SKM-1 treated with dmso at 0.1 percent for 144 hours (cell line): ENCODE measurements around the gene GPR62.

ENCODE experiments used
- DNase-seq: peaks from one replicate; lab custom pipeline; 2025; ENCODE audit not compliant: unreplicated experiment; lab: John Stamatoyannopoulos, UW

Gene GPR62

DNA sequence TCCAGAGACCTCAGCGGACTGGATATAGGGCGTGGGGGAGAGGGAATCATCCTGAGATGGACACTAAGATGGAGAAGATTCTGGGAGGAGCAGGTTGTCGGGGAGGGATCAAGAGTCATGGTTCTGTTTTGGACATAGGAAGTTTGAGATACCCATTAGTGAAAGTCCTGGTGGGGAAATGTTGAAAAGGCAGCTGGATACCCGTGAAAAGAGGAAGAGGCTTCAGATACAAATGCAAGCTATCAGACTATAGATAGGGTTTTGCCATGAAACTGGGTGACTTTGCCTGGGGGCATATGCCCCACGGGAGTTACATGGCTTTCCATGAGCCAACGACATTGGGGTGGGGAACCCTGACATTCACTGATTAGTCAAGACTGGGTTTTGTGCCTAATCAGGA, 1.1 kb upstream of the GPR62 start:
- peak; percentile 80 for DNase-seq

DNA sequence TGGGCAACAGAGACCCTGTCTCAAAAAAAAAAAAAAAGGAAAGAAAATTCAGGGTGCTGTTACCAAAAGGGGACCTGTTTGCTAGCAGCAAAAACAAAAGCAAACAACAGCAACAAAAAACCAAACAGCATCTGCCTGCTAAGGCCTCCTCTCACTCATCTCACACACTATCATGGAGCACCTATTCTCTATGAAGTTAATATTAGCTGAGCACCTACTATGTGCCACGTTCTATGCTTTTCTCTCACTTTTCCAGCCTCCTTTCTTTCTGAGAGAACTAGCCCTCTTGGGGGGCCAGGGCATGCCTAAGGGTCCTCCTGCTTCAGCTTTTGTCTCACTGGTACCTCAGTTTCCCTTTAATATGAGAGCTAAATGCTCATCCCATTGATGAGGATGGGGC, 468 bp upstream of the GPR62 start:
- DNase-seq, result no peak

DNA sequence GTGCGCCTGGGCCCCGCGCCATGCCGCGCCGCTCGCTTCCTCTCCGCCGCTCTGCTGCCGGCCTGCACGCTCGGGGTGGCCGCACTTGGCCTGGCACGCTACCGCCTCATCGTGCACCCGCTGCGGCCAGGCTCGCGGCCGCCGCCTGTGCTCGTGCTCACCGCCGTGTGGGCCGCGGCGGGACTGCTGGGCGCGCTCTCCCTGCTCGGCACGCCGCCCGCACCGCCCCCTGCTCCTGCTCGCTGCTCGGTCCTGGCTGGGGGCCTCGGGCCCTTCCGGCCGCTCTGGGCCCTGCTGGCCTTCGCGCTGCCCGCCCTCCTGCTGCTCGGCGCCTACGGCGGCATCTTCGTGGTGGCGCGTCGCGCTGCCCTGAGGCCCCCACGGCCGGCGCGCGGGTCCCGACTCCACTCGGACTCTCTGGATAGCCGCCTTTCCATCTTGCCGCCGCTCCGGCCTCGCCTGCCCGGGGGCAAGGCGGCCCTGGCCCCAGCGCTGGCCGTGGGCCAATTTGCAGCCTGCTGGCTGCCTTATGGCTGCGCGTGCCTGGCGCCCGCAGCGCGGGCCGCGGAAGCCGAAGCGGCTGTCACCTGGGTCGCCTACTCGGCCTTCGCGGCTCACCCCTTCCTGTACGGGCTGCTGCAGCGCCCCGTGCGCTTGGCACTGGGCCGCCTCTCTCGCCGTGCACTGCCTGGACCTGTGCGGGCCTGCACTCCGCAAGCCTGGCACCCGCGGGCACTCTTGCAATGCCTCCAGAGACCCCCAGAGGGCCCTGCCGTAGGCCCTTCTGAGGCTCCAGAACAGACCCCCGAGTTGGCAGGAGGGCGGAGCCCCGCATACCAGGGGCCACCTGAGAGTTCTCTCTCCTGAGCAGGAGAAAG, 951 bp downstream of the GPR62 start:
- DNase-seq, result no peak

DNA sequence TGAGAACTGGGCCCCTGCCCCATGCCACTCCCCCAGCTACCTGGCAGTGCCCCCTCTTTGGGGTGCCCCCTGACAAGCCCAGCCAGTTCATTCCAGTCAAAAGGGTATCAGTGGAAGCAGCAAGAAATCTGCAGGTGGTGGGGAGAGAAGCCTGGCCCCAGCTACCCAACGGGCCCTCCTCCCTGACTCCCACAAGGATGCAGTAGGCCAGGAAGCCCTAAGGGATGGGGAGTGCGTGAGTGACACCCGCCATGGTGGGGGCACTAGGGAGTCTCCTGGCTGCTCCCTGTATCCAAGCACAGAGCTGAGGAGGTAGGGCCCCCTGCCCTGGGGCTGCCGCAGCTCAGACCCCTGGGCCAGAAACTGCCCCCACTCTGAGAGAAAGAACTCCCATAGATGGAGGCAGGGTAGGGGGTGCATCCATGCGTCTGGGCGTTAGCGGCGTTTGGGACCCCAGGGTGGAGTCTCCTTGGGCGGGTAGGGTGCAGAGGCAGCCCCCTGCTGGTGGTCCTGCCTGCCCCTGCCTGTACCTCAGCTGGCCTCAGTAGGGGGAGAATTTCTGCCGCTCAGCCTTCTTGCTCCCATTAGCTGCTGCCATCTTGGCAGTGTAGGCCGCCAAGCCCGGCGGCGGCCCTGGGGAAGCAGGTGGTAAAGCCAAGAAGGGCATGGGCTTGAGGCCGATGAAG, 2.5 kb downstream of the GPR62 start:
- DNase-seq, result no peak

DNA sequence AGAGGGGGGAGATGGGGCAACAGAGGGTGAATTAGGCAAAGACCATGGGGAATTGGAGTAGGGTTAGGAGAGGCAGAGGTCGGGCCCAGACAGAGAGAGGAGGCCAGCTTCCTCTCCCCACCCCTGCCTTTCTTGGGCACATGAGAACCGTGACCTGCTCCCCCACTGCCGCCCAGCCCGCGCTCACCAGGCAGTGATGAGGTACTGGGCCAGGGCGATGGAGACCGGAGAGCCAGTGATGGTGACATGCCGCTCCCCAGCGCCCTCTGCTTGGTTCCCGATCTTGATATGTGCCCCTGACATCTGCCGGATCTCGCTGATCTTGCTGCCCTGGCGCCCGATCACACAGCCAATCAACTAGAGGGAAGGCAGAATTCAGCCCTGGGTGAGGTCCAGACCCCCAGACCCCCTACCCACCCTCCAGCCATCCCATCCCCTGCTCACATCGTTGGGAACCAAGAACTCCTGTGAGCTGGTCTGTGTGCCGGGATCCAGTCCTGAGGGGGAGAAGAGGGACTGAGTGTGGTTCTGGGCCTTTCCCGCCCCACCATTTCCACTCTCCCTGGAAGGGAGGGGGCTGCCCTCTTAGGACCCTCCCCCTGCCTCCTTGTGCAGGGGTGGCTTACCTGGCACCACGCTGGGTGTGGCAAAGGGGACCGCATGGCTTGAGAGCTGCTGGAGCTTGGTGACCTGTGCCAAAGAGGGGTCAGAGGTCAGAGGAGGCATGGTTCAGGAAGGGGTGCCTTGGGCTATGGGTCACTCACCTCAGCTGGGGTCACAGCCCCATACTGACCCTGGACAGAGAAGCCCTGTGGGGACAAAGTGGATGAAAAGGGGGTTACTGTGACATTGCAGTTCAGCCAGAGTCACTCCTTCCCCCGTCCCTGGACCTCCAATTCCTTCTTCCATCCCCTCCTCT, 3.7 kb downstream of the GPR62 start:
- no peak for DNase-seq

DNA sequence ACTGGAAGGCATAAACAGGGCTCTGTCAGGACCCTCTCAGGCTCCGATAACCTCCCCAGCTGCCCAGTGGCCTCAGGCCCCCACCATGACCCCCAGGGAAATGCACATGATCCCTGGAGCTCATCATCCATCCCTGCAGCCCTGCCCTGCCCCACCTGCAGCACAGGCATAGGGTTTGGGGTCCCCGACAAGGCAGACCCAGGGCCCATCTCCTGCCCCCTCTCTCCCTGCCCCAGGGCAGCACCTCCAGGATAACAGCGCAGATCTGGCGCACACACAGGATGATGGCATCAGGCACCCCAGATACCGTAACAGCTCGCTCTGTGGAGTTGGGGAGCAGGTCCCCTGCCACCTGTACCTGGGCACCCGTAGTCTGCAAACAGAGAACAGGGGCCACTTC, 4.5 kb downstream of the GPR62 start:
- DNase-seq, result no peak

DNA sequence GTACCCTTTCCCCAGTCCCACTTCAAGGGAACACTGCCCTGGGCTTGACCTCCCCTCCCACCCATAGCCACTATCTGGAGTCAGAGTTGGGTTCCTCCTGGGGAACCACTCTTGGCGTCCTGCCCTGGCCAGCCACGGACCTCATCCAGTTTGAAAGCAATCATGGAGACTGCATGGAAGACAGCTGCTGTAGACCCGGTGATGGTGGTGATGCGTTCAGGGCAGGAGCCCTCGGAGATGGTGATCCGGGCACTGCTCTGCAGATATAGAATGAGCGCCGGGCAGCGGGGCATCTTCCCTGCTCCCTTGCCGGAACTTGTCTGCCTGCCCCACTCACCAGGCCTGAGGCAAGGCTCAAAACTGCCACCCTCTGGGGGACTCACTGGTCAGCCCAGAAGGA, 5.2 kb downstream of the GPR62 start:
- DNase-seq, result no peak

DNA sequence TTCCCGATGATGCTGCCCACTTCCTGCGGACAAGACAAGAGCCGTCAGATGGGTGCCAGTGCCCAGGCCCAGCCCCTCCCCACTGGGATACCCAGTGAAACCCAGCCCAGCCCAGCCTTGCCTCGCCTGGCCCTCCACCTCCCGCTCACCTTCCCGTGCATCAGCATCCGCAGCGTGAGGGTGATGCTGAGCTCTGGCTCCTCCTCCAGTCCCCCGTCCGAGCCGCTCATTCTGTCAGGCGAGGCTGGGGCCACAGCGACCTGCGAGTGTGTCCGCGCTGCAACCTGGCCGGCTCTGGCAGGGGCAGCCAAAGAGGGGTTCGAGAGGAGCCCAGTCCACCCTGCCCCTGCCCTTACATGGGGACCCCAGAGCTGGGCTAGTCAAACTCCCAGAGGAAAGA, 5.8 kb downstream of the GPR62 start:
- DNase-seq, result no peak

DNA sequence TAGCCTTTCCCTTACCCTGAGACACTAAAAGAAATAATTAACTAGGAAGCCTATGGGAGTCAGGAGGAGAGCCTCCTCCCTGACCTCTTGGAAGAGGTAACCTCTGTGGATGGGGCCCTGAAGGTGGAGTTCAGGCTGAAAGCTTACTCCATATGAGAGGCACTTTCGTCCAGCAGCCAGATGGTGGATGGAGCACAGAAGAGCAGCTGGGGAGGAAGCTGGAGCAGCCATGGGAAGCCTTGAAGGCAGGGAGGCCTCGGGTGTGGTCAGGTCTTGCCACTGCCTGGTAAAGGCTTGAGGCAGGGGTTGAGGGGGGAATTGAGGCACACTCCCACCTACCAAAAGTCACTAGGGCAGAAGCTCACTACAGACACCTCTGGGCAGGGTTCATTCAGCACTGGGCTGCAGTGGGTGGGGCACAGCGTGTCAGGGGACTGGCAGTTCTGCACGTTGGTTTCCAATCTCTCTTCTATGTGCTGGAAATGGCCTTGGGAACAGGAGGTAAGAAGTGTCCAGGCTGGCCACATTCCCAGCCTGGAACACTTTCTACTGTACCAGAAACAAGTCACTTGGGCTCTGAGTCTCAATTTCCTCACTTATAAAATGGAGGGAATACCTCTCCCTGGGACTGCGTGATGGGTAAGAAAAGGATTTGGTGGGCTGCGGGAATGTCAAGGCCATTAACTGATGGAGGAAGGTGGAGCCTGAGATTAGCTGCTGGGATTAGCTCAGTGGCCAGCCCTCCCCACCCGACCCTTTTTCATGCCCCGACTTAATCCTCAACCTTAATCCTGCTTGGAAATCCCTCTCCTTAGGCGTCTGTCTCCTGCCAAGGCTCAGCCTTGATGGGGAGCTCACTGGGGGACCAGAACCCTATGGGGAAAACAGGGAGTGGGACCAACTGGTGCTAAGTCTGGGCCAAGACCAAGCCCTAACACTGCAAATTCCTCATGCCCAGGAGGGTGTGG, 6.7 kb downstream of the GPR62 start:
- DNase-seq, result no peak

DNA sequence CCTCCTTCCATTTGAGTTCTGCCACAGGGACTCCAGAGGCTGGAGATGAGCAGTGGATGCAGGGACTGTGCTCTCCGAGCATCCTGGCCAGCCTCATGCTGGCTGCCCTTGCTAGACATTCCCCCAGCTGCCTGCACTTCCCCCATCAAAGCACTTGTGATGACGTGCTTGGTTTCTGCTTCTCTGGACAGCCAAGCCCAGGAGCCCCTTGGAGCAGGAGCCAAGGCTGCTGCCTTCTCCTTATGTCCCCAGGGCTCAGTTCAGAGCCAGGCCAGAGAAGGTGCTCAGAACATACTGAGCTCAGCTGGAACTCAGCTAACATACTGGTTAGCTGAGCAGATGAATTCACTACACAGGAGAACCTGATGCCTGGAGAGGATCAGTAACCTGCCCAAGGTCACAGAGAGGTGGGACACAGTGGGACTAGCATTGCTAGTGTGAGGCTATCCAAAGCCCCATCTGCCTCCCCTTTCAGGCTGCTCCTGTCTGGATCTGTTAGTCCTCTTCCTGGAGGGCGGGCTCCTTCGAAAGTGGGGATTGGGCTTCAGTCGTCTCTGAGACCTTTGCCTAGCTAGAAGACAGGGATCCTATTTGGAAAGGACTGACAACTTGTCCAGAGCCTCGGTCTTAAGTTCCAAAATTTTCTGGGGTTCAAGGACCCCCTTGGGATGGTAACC, 7.8 kb downstream of the GPR62 start:
- DNase-seq, result no peak

DNA sequence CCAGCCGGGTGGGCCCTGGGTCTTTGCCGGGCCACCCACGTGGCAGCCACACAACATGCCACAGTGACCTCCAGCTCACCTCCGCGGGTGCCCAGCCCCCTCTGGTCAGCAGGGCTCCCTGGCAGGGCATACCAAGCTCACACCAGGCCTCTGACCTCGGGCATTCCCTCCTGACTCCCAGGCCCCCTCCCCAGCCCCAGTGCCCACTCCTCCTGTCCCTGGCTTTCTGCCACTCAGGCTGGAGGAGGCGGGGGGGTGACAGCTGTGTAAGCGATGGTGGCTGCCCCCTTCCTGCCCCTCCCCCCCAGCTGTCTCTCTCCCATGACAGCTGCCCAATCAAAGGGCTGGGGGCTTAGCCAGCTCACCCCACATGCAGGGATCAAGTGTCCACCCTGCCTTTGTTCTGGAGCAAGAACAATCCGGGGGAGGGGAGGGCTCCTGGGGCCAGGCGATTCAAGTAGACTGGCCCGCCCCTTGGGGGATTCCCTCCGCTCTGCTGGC, 8.8 kb downstream of the GPR62 start:
- no peak for DNase-seq

DNA sequence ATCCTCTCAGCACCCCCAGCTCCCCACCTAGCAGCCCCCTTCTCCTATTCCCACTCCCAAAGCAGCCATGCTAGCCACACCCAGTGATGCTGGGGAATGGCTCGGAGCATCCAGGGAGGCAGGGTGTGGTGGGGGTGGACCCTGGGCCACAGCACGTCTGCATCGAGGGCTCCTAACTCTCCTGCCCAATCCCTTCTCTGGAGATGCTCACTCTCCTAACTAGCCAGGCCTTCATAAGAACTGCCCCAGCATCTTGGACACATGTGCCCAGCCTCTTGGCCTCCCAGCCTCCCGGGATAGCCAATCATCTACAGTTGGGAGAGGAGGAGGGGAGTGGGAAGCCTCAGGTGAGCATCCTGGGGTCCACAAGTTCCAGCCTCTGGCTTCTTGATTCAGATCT, 9.3 kb downstream of the GPR62 start:
- no peak for DNase-seq

DNA sequence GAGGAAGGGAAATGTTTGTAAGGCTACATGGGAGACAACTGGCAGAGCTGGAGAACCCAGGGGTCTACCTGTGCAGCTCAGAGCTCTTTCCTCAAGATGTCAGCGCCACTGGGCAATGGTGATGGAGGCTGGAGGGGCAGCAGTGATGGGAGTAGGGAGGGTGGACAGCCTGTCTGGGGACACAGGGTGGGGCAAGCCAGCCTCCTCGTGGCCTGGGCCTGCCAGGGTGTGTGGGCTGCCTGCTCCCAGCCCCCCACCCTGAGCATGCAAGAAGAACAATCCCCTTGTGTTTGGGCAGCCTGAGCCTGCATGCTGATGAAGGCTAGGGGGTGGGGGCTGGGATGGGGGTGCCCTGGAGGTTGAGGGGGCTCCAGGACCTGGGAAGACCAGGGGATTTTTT, 10.8 kb downstream of the GPR62 start:
- no peak for DNase-seq

DNA sequence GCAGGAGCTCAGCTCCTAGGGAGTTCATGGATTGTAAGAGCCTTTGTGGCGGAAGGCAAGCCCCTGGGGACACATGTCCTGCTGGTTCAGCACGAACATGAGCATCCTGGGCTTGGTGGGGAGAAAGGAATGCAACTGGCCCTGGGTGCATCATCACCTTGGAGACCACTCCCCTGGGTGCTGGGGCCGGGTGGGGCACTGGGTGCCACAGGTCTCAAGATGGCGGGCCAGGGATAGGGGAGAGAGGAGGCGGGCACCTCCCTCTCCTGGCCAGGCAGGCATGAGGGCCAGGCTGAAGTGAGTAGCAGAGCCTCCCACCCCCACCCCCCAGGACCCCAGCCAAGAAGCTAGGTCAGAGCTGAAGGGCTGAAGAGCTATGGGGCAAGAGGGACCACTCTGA, 11.3 kb downstream of the GPR62 start:
- DNase-seq, result no peak

DNA sequence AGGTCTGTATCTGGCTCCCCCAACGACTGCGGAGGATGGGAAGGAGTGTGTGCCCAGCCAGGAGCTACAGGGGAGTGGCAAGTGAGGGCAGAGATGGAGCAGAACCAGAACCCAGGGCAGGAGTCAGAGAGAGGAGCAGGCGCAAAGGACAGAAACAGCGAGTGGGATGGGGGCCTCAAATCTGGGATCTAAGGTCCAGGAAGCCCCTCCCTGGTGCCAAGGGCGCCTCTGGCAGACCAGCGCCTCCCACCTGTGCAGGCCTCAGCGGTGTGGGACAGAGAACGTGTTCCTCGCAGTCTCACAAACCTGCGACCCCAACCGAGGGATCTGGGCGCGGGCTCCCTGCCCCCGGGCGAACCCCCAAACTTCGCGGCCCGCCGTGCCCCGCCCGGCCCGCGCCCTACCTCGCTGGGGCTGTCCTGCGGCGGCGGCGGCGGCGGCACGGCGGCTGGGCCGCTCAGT, 11.8 kb downstream of the GPR62 start:
- DNase-seq, result no peak

DNA sequence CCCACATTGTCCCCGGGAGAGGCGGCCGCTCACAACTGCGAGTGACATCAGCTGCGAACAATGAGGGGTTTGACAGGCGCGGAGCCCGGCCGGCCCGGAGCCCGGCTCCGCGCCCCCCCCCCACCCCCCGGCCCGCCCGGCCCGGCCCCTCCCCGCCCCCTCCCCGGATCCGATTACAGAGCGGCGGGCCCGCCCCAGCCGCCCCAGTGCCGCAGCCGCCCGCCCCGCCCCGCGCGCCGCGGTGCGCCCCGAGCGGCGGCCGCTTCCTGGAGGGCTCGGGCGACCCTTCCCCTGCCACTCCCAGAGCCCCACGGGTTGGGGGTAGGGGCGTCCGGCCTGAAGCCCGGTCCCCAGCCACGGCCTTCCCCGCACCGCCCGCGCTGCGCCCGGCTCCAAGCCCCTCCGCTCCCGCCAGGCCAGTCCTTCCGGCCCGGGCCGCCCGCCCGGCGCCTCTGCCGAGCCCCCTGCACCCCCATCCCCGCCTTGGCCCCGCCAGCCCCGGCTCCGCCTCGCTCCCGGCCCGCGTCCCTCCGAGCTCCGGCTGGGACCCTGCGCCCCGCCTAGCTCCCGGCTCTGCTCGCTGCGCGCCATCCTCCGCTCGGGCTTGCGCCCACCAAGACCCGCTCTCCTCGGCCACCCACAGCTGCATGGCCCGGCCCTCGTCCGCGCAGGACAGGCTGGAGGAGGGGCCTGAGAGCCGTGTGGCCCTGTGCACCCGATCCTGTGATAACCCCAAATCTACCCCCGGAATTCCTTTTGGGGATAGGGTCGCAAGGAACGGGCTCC, 12.4 kb downstream of the GPR62 start, which contains the start of gene PCBP4:
Gene PCBP4 (minus strand): TSS at position 71 of the 786 bp plus-strand sequence. CDS start 6,214 bp downstream, outside the sequence.
- no peak for DNase-seq

DNA sequence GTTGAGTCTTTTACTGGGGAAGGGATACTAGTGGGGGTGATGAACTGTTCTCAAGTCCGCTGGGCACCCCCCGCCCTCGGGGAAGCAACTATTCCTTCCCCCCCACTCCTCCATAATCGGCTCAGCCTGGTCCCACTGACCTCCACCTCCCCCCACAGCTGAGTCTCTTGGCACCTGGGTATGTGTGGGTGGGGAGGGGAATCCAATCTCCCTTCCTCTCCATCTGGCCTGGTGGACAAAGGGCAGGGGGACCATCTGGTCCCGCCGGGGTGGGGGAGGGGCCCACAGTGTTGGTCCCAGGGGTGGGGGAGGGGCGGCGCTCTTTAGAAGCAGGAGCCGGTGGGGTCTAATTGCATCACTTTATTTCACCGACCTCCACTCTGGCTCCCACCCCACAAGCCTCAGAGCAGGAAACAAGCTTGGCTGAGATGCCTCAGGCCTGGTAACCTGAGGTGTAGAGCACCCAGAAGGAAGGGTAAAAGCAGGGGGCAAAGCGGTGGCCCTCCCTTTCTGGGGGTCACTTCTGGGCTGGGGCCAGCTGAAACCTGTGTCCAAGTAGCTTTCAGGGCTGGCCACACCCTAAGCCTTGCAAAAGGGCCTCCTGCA, 13.1 kb downstream of the GPR62 start:
- DNase-seq, result no peak
